GM23338 (cell line): ENCODE data around the gene DGAT2. TPM values are rescaled to one million over a fixed set of nuclear protein-coding genes. Genes with fewer than 3 reads are reported as not detected.

Experiments used
- ATAC-seq: fragments of 200-7000 bp; cut with Tn5 transposase; 3 replicates; pipeline ENCODE4 v1.9.1; 2020
- DNase-seq: peaks from one replicate; pipeline ENCODE4 v3.0.0-alpha.2; 2015; ENCODE audit warnings: low spot score
- H2AFZ ChIP-seq: fragments of 200-600 bp; sonication (generic); 2 replicates; pipeline ENCODE4 v1.8.0; 2016; ENCODE audit warnings: antibody characterized with exemption, mild to moderate bottlenecking, moderate library complexity
- H3F3A ChIP-seq: fragments of 200-600 bp; sonication (generic); replicated peaks from 2 replicates; pipeline ENCODE4 v1.8.0; 2017; ENCODE audit warnings: antibody characterized with exemption, mixed run types, low read depth
- H3K27ac ChIP-seq: fragments of 200-600 bp; sonication (generic); 2 replicates; pipeline ENCODE4 v1.6.1; 2016; ENCODE audit warnings: low read depth
- H3K27me3 ChIP-seq: fragments of 200-600 bp; sonication (generic); 2 replicates; pipeline ENCODE4 v1.8.0; 2016; ENCODE audit warnings: mild to moderate bottlenecking, mixed run types, moderate library complexity; ENCODE audit not compliant: insufficient read depth
- H3K36me3 ChIP-seq: fragments of 200-600 bp; sonication (generic); 2 replicates; pipeline ENCODE4 v1.8.0; 2016; ENCODE audit warnings: mild to moderate bottlenecking; ENCODE audit not compliant: insufficient read depth
- H3K4me1 ChIP-seq: fragments of 200-600 bp; sonication (generic); 2 replicates; pipeline ENCODE4 v1.8.0; 2016; ENCODE audit warnings: mild to moderate bottlenecking, moderate library complexity; ENCODE audit not compliant: insufficient read depth
- H3K4me2 ChIP-seq: fragments of 200-600 bp; sonication (generic); 2 replicates; pipeline ENCODE4 v1.7.1; 2017; ENCODE audit warnings: mixed run types
- H3K4me3 ChIP-seq: fragments of 200-600 bp; sonication (generic); 2 replicates; pipeline ENCODE4 v1.6.1; 2016; ENCODE audit warnings: mixed run types
- H3K79me2 ChIP-seq: fragments of 200-600 bp; sonication (generic); replicated peaks from 2 replicates; pipeline ENCODE4 v1.8.0; 2017; ENCODE audit warnings: mild to moderate bottlenecking; ENCODE audit not compliant: insufficient read depth
- H3K9me2 ChIP-seq: fragments of 200-600 bp; sonication (generic); 2 replicates; pipeline ENCODE4 v1.8.0; 2017; ENCODE audit not compliant: insufficient read depth
- H4K20me1 ChIP-seq: fragments of 200-600 bp; sonication (generic); replicated peaks from 2 replicates; pipeline ENCODE4 v1.8.0; 2017; ENCODE audit warnings: mild to moderate bottlenecking; ENCODE audit not compliant: insufficient read depth
- H3K27ac Mint-ChIP-seq: 2 replicates; pipeline ENCODE4 v1.8.0; 2020; ENCODE audit warnings: inconsistent platforms, mild to moderate bottlenecking, moderate library complexity, mixed read lengths
- H3K27me3 Mint-ChIP-seq: 3 replicates; pipeline ENCODE4 v1.8.0; 2022; ENCODE audit warnings: low read depth, mild to moderate bottlenecking, moderate library complexity, mixed read lengths, inconsistent platforms; ENCODE audit not compliant: insufficient read depth, poor library complexity
- H3K36me3 Mint-ChIP-seq: 3 replicates; pipeline ENCODE4 v1.8.0; 2021; ENCODE audit warnings: low read depth, mild to moderate bottlenecking, inconsistent platforms, moderate library complexity, mixed read lengths
- H3K4me1 Mint-ChIP-seq: 3 replicates; pipeline ENCODE4 v1.8.0; 2020; ENCODE audit warnings: mild to moderate bottlenecking, inconsistent platforms, mixed read lengths
- H3K4me3 Mint-ChIP-seq: 3 replicates; pipeline ENCODE4 v1.8.0; 2021; ENCODE audit warnings: moderate library complexity, mild to moderate bottlenecking, inconsistent platforms, mixed read lengths
- H3K9me3 Mint-ChIP-seq: 3 replicates; pipeline ENCODE4 v1.8.0; 2020; ENCODE audit warnings: moderate library complexity, mild to moderate bottlenecking, inconsistent platforms, mixed read lengths
- EZH2 ChIP-seq: fragments of 200-600 bp; sonication (generic); IDR thresholded peaks from one replicate; pipeline ENCODE4 v1.8.0; 2017; ENCODE audit warnings: antibody characterized with exemption, mild to moderate bottlenecking, low read depth; ENCODE audit not compliant: unreplicated experiment
- EZH2phosphoT487 ChIP-seq: fragments of 200-600 bp; sonication (generic); IDR thresholded peaks from one replicate; pipeline ENCODE4 v1.8.1; 2018; ENCODE audit warnings: antibody characterized with exemption; ENCODE audit not compliant: unreplicated experiment
- JUNB ChIP-seq: IDR thresholded peaks from one replicate; pipeline ENCODE4 v1.6.1; 2016; ENCODE audit warnings: antibody characterized with exemption; ENCODE audit not compliant: unreplicated experiment
- POLR2AphosphoS5 ChIP-seq: IDR thresholded peaks from 2 replicates; pipeline ENCODE4 v1.6.1; 2016; ENCODE audit warnings: antibody characterized with exemption, low read depth
- ZNF114 ChIP-seq: fragments of 250-450 bp; sonication (Bioruptor Pico); IDR thresholded peaks from 2 replicates; pipeline ENCODE4 v1.5.0; 2020; ENCODE audit warnings: mild to moderate bottlenecking, moderate library complexity
- ZNF331 ChIP-seq: fragments of 250-450 bp; sonication (Bioruptor Pico); IDR thresholded peaks from 2 replicates; pipeline ENCODE4 v1.5.0; 2020; ENCODE audit warnings: low read depth, mild to moderate bottlenecking, moderate library complexity
- polyA plus RNA-seq: library from polyadenylated mRNA; unstranded; fragments of >200 nt; fragmentation: Nextera tagmentation; extraction: Ambion mirVana; gene quantifications from 2 replicates; pipeline ENCODE4 v1.2.1, GENCODE V29; 2016
- total RNA-seq: library from RNA; depleted of rRNA; stranded (reverse); fragments of >200 nt; shearing (Covaris generic); gene quantifications from 2 replicates; pipeline ENCODE4 v1.2.3, GENCODE V29; 2014
- TF ChIP-seq, protein P1 (sequence below): fragments of 250-450 bp; sonication (Bioruptor Pico); IDR thresholded peaks from 2 replicates; pipeline ENCODE4 v1.5.0; 2020; ENCODE audit warnings: mild to moderate bottlenecking, moderate library complexity
- TF ChIP-seq, protein P2 (sequence below), 2 experiments: fragments of 200-600 bp in 1 of 2; sonication (generic) in 1 of 2; conservative IDR thresholded peaks; 2 replicates each; pipeline versions ENCODE4 v1.5.1 to v1.6.1; 2016 to 2017; ENCODE audit warnings: antibody characterized with exemption in 2 of 2, low read depth in 2 of 2, mild to moderate bottlenecking in 2 of 2, moderate library complexity in 1 of 2

Gene DGAT2
- total and polyA plus RNA-seq, 2 experiments from 2014 or later = 1.9 to 2.6 TPM

DNA sequence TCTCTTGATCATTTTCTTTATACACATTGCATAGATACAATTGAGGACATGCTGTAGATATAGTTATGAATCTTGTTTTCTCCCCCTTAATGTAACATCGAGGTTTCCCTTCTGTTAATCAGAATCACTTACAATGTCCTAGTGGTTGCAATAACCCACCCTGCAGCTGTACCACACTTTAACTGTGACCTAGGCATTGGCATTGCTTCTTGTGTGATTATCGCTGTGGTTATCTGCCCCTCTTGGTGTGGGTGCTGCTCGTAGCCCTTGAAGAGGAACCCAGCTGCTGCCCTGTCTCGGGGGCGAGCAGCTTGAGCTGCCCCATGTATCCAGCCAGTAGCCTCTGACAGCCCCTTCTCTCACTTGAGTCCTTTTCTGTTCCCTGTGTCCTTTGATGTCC is 1.5 kb downstream of the DGAT2 start (continued):
- TF ChIP-seq, protein P1, sequence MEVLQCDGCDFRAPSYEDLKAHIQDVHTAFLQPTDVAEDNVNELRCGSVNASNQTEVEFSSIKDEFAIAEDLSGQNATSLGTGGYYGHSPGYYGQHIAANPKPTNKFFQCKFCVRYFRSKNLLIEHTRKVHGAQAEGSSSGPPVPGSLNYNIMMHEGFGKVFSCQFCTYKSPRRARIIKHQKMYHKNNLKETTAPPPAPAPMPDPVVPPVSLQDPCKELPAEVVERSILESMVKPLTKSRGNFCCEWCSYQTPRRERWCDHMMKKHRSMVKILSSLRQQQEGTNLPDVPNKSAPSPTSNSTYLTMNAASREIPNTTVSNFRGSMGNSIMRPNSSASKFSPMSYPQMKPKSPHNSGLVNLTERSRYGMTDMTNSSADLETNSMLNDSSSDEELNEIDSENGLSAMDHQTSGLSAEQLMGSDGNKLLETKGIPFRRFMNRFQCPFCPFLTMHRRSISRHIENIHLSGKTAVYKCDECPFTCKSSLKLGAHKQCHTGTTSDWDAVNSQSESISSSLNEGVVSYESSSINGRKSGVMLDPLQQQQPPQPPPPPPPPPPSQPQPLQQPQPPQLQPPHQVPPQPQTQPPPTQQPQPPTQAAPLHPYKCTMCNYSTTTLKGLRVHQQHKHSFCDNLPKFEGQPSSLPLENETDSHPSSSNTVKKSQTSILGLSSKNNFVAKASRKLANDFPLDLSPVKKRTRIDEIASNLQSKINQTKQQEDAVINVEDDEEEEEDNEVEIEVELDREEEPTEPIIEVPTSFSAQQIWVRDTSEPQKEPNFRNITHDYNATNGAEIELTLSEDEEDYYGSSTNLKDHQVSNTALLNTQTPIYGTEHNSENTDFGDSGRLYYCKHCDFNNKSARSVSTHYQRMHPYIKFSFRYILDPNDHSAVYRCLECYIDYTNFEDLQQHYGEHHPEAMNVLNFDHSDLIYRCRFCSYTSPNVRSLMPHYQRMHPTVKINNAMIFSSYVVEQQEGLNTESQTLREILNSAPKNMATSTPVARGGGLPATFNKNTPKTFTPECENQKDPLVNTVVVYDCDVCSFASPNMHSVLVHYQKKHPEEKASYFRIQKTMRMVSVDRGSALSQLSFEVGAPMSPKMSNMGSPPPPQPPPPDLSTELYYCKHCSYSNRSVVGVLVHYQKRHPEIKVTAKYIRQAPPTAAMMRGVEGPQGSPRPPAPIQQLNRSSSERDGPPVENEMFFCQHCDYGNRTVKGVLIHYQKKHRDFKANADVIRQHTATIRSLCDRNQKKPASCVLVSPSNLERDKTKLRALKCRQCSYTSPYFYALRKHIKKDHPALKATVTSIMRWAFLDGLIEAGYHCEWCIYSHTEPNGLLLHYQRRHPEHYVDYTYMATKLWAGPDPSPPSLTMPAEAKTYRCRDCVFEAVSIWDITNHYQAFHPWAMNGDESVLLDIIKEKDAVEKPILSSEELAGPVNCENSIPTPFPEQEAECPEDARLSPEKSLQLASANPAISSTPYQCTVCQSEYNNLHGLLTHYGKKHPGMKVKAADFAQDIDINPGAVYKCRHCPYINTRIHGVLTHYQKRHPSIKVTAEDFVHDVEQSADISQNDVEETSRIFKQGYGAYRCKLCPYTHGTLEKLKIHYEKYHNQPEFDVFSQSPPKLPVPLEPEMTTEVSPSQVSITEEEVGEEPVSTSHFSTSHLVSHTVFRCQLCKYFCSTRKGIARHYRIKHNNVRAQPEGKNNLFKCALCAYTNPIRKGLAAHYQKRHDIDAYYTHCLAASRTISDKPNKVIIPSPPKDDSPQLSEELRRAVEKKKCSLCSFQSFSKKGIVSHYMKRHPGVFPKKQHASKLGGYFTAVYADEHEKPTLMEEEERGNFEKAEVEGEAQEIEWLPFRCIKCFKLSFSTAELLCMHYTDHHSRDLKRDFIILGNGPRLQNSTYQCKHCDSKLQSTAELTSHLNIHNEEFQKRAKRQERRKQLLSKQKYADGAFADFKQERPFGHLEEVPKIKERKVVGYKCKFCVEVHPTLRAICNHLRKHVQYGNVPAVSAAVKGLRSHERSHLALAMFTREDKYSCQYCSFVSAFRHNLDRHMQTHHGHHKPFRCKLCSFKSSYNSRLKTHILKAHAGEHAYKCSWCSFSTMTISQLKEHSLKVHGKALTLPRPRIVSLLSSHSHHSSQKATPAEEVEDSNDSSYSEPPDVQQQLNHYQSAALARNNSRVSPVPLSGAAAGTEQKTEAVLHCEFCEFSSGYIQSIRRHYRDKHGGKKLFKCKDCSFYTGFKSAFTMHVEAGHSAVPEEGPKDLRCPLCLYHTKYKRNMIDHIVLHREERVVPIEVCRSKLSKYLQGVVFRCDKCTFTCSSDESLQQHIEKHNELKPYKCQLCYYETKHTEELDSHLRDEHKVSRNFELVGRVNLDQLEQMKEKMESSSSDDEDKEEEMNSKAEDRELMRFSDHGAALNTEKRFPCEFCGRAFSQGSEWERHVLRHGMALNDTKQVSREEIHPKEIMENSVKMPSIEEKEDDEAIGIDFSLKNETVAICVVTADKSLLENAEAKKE = no peak
- TF ChIP-seq JUNB = no peak

DNA sequence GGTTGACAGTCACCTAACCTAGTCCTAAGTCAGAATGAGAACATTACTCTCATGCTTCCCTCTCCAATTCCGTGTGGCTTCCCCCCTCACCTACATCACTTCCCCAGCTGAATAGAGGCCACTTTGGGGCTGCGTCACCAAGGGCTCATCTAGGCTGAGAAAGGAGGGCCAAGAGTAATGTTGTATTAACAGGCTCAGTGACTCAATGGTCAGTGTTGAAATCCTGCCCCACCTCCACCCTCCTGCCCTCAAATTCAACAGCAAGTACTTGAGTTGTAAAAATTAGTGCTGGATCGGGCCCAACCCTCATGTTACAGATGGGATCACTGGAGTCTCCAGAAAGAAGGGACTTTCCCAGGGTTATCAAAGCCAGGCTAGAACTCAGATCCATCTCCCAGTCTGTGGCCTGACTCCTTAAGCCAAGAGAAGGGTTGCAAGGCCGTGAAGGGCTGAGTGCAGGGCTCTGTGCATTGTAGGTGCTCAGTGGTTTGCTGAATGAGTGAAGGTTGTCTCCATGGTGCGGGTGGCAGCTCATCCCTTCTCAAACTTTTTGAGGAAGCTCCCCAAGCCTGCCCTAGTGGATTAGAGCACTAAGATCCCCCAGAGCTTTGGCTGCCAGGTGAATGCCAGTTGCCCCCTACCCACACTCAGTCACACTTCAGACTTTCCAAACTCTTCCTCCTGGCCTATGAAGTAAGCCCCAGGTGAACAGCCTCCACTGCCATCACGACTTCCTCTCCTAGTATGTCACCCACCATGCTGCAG is 3.2 kb downstream of the DGAT2 start:
- Mint-ChIP-seq H3K4me3 (no peak overlapping the region), H3K9me3 (peaks cover 7% of the 10 kb centered on the region; the same call in 2 of the 3 replicates), H3K36me3 (no peaks in the 10 kb centered on the region; the same call in 1 of the 3 replicates), H3K4me1 (peaks cover 27% of the 10 kb centered on the region), H3K27ac (no peak overlapping the region), H3K27me3 (peaks cover 44% of the 10 kb centered on the region)
- Histone ChIP-seq H3F3A (no peaks in the 10 kb centered on the region), H3K9me2 (no peaks in the 10 kb centered on the region), H4K20me1 (peaks cover 7% of the 10 kb centered on the region), H3K4me2 (no peak overlapping the region), H2AFZ (no peak overlapping the region), H3K4me3 (no peak overlapping the region), H3K79me2 (no peaks in the 10 kb centered on the region), H3K4me1 (peaks cover 23% of the 10 kb centered on the region; the same call in 1 of the 2 replicates), H3K27me3 (peaks cover 50% of the 10 kb centered on the region), H3K36me3 (no peaks in the 10 kb centered on the region), H3K27ac (no peak overlapping the region)
- ATAC-seq (no peak), DNase-seq (no peak)
- TF ChIP-seq JUNB = no peak
- no peak for TF ChIP-seq ZNF331 (CRISPR knock-in tag)
- no peak for TF ChIP-seq EZH2phosphoT487
- no peak for TF ChIP-seq ZNF114 (CRISPR knock-in tag)
- TF ChIP-seq POLR2AphosphoS5 = no peak
- no peak for TF ChIP-seq EZH2
- TF ChIP-seq, protein P2, sequence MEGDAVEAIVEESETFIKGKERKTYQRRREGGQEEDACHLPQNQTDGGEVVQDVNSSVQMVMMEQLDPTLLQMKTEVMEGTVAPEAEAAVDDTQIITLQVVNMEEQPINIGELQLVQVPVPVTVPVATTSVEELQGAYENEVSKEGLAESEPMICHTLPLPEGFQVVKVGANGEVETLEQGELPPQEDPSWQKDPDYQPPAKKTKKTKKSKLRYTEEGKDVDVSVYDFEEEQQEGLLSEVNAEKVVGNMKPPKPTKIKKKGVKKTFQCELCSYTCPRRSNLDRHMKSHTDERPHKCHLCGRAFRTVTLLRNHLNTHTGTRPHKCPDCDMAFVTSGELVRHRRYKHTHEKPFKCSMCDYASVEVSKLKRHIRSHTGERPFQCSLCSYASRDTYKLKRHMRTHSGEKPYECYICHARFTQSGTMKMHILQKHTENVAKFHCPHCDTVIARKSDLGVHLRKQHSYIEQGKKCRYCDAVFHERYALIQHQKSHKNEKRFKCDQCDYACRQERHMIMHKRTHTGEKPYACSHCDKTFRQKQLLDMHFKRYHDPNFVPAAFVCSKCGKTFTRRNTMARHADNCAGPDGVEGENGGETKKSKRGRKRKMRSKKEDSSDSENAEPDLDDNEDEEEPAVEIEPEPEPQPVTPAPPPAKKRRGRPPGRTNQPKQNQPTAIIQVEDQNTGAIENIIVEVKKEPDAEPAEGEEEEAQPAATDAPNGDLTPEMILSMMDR (conservative IDR thresholded peaks at IDR 0.05; ENCODE audit: low read depth in 2 of 2) = no peak
